Prostate gland (tissue), 2 donors: ENCODE data around the gene CACNA1I.

Experiments used
- CTCF ChIP-seq, 4 experiments: fragments of 200-600 bp in 2 of 4; fragments of 450-650 bp in 2 of 4; sonication (generic) in 2 of 4; IDR thresholded peaks; 1 replicate in 3 of 4; 2 replicates in 1 of 4; pipeline ENCODE4 v1.5.1; 2016 to 2019; ENCODE audit warnings: antibody characterized with exemption in 4 of 4, mild to moderate bottlenecking in 2 of 4, moderate library complexity in 2 of 4
- POLR2A ChIP-seq: fragments of 450-650 bp; IDR thresholded peaks from one replicate; pipeline ENCODE4 v1.6.1; 2016; ENCODE audit warnings: antibody characterized with exemption, mild to moderate bottlenecking

GRCh38 chr22:39717099-39717498 is 146.5 kb downstream of the CACNA1I start:
- TF ChIP-seq CTCF (IDR thresholded peaks at IDR 0.05) (no peak), POLR2A (no peak)
